DMS114 treated with DMSO at 0.1 percent for 48 hours (cell line): Measurements from ENCODE around the gene SLC30A1.
"Not testable (repeated sequence)": the region's sequence is repeated elsewhere in the genome, so short reads cannot be mapped to it uniquely, and the experiment has no call there.

Experiments
- DNase-seq: peaks from one replicate; lab custom pipeline; 2025; ENCODE audit not compliant: unreplicated experiment; lab: John Stamatoyannopoulos, UW

SLC30A1 gene

GRCh38 chr1:211578640-211579439 lies at the start of gene SLC30A1:
TSS of gene SLC30A1 (minus strand) at chr1:211579161. CDS start at chr1:211578612, 549 bp downstream.
- DNase-seq, result peak; percentile 89

GRCh38 chr1:211628417-211628816 lies 49.5 kb upstream of the SLC30A1 start:
- no peak for DNase-seq

GRCh38 chr1:211627259-211627658 lies 48.3 kb upstream of the SLC30A1 start:
- DNase-seq, result no peak

GRCh38 chr1:211625866-211626265 lies 46.9 kb upstream of the SLC30A1 start:
- DNase-seq, result not testable (repeated sequence)

- DNase-seq, result no peak
These were observed 46.1 kb upstream of the SLC30A1 start for GRCh38 chr1:211625040-211625439.

GRCh38 chr1:211623515-211623914 lies 44.6 kb upstream of the SLC30A1 start:
- no peak for DNase-seq

GRCh38 chr1:211621447-211622198 lies 42.7 kb upstream of the SLC30A1 start:
- no peak for DNase-seq

GRCh38 chr1:211620097-211620496 lies 41.1 kb upstream of the SLC30A1 start:
- no peak for DNase-seq

- no peak for DNase-seq
These were observed 40.4 kb upstream of the SLC30A1 start for GRCh38 chr1:211619033-211619996.

GRCh38 chr1:211616965-211617297 lies 38.0 kb upstream of the SLC30A1 start:
- no peak for DNase-seq

GRCh38 chr1:211616231-211616964 lies 37.4 kb upstream of the SLC30A1 start:
- DNase-seq, result no peak

GRCh38 chr1:211614615-211615014 lies 35.7 kb upstream of the SLC30A1 start:
- no peak for DNase-seq

GRCh38 chr1:211613951-211614350 lies 35.0 kb upstream of the SLC30A1 start:
- no peak for DNase-seq

GRCh38 chr1:211613108-211613947 lies 34.4 kb upstream of the SLC30A1 start:
- no peak for DNase-seq

GRCh38 chr1:211612786-211613107 lies 33.8 kb upstream of the SLC30A1 start:
- no peak for DNase-seq

- no peak for DNase-seq
These were observed 32.9 kb upstream of the SLC30A1 start for GRCh38 chr1:211611818-211612217.

- no peak for DNase-seq
These were observed 32.0 kb upstream of the SLC30A1 start for GRCh38 chr1:211610779-211611556.

- no peak for DNase-seq
These were observed 30.4 kb upstream of the SLC30A1 start for GRCh38 chr1:211609120-211610024.
